GM21528 (cell line): ENCODE data around the gene TBCD.
"Not testable (repeated sequence)": the region's sequence is repeated elsewhere in the genome, so short reads cannot be mapped to it uniquely, and the experiment has no call there.

Source experiments
- ATAC-seq: cut with Tn5 transposase; IDR thresholded peaks from one replicate; pipeline ENCODE4 v1.9.1; 2021; ENCODE audit warnings: mild to moderate bottlenecking, moderate library complexity; ENCODE audit not compliant: unreplicated experiment, low FRiP score

The TBCD gene

DNA sequence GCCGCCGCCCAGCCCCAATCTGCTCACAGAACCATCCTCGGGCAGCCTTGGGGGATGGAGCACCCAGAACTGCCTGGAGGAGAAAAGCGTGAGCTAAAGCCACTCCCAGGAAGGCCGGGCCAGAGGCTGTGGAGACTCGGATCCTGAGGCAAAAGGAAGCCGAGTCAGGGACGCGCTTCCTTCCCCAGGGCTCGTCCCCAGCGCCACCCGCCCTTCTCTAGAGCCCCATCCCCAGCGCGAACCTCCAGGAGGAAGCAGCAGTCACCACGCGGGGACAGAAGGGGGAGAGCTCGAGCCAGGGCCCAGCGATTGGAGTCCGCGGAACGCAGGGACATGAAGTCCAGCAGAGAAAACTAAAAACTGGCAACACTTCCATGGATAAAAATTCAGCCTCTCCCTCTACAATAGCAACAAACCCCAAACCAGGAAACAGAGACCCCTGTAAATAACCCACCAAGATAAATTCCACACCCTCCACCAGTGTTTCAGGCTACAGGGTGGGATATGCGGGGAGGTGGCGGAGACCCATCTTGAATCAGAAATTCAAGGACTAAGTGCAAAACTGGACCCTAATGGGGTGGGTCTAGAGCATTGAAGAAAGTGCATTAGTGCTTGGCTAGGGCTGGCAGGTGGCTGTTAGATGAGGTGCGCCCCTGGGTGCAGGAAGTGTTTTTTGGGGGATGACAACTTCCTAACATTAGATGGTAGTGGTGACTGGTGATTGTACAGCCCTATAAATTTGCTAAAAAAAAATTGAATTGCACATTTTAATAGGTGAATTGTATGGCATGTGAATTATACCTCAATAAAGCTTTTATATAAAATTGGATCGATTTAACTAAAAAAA, 211.5 kb downstream of the TBCD start:
- no peak for ATAC-seq

DNA sequence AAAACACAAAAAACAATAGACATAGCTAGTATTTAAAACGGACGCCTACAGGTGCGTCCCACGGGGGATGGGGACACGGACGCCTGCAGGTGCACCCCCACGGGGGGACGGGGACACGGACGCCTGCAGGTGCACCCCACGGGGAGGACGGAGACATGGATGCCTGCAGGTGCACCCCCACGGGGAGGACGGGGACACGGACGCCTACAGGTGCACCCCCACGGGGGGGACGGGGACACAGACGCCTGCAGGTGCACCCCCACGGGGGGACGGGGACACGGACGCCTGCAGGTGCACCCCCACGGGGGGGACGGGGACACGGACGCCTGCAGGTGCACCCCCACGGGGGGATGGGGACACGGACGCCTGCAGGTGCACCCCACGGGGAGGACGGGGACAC, 212.6 kb downstream of the TBCD start:
- ATAC-seq, result not testable (repeated sequence)

DNA sequence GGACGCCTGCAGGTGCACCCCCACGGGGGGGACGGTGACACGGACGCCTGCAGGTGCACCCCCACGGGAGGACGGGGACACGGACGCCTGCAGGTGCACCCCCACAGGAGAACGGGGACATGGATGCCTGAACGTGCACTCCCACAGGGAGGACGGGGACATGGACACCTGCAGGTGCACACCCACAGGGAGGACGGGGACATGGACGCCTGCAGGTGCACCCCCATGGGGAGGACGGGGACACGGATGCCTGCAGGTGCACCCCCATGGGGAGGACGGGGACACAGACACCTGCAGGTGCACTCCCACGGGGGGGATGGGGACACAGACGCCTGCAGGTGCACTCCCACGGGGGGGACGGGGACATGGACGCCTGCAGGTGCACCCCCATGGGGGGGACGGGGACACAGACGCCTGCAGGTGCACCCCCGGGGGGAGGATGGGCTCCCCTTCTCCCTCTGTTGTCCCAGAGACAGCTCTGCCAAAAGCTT, 213.0 kb downstream of the TBCD start:
- no peak for ATAC-seq

DNA sequence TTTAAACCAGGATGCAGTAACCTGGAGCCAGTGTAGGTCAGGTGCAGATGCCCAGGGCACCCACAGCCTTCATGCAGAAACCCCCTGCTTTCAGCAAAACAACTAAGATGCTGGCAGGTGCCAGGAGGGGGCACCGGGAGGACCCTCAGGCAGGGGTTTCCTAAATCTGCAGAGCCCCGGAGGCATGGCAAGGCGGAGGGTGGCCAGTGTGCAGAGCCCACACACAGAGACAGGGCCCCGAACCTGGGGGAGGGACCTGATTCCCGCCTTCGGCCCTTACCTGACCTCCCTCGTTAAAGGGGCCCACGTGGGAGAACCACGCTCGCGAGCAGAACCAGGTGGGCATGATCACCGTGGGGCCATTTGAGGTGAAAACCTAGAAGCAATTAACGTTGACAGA, 213.5 kb downstream of the TBCD start:
- no peak for ATAC-seq

DNA sequence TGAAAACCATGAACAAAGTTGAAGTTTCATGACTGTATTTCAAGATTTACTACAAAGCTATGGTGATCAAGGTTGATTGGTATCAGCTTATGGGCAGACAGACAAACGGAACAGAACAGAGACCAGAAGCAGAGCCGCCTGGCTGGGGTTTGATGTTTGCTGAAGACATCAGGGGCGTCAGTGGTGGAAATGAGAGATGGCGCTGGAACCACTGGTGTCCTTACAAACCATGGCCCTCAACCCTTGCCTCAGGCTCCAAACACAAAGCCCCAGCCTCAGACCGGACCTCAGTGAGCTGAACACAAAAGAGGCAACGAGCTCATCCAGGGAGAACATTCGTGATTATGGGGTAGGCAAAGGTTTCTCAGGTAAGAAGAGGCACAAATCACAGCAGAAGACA, 214.6 kb downstream of the TBCD start:
- no peak for ATAC-seq

DNA sequence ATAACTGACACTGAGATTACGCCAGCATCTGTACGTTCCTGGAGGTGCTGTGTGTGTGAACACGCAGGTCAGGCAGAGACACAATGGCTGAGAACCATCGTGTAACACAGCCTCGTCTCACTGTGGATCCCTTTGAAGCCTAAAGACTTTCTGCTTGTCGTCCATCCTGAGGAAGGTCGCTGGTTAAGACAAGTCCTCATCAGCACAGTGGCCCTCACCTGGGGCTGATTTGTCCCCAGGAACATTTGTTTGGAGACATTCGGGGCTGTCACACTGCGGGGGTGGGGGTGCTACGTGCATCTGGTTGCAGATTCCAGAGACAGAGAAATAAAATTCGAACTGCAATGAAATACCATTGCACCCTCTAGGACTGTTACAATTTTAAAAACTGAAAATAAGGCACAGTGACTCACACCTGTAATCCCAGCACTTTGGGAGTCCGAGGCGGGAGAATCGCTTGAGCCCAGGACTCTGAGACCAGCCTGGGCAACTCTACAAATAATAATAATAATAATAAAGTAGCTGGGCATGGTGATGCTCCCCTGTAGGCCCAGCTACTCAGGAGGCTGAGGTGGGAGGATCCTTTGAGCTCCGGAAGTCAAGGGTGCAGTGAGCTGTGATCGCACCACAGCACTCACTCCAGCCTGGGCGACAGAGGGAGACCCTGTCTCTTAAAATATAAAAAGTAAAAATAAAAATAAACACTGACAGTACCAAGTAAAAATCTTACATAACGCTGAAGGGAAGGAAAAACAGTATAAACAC, 215.6 kb downstream of the TBCD start:
- no peak for ATAC-seq

DNA sequence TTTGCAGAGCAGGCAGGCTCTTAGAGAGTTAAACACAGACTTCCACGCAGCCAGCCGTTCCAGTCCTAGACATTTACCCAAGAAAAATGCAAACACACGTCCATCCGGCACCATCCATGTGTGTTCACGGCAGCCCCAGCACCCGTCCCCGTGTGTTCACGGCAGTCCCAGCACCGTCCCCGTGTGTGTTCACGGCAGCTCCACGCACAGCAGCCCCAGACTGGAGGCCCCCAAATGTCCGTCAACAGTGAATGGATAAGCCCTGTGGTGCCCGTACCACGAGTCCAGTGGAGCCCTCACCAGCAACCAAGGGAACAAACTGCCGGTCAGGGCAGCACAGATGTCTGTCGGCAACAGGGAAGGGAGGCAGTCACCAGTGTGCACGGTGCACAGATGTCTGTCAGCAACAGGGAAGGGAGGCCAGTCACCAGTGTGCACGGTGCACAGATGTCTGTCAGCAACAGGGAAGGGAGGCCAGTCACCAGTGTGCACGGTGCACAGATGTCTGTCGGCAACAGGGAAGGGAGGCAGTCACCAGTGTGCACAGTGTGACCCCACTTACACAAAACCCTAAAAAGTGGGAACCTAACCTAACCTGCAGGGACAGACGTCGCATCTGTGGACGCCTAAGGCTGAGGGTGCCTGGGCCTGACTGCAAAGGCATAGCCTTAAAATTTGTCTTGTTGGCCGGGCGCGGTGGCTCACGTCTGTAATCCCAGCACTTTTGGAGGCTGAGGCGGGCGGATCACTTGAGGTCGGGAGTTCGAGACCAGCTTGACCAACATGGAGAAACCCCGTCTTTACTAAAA, 216.4 kb downstream of the TBCD start:
- ATAC-seq, result not testable (repeated sequence)

DNA sequence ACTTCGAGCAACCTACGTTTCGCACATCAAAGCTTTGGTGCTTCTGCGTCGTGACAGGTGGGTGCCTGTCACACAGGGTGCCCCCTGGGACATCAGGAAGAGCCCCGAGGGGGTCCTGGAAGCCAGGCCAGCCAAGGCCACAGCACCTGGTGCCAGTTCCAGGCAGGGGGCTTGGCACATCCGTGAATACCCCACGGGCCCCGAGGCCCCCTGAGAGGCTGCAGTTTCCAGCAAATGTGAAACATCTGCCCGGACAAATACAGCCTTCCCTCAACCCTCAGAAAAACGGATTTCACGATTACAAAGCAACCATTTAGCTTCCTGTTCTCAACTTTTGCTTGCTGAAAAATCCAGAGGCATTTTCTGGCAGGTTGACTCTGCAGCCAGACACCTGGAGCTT, 218.2 kb downstream of the TBCD start:
- no peak for ATAC-seq

DNA sequence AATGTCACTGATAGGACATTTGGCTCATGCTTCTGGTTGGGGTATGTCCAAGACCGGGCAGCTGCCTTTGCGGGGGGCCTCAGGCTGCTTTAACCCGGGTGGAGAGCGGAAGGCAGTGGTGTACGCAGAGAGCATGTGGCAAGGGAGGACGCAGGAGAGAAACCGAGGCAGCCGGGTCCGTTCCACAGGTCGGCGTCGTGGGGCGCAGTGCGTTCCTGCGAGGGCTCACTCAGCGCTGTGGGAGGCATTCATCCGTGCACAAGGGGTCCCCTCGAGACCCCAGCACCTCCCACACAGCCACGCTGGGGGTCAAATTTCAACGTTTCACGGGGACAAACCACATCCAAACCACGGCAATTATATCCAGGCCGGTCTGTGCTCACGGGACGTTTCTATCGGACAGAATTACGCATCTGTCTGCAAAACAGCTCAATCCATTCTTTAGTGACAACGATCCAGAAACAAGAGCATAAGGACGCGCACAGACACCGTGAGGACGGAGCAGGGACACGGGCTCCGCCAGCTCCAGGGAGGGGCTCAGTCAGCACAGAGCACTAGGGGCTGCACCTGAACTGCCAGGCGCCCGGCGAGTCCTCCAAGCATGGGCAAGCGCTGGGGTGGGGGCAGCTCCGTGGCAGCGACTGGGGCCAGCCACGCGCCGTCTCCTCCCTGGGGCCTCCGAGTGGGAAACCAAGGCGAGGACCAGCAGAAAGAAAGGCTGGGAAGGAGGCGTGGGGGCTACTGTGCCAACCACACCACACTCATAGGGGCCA, 219.1 kb downstream of the TBCD start:
- no peak for ATAC-seq

DNA sequence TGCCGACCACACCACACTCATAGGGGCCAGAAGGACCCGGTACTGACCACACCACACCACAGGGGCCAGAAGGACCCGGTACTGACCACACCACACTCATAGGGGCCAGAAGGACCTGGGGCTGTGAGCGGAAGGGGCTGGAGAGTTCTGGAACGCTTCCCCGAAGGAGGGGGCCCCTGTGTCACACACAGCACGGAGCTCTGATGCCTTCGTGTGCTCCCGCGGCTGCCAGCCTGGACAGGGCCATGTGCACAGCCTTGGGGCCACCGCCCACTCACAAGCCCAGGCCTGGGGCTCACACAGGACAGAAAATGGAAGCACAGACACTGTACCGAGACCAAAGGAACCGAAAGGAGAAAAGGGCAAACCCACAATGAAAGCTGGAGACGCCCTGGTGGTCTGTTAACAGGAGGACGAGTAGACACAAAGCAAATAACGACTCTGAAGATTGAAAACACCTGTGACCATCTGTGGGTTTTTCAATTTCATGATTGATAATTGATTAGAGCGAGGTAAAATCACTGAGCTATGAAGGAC, 221.0 kb downstream of the TBCD start:
- no peak for ATAC-seq

DNA sequence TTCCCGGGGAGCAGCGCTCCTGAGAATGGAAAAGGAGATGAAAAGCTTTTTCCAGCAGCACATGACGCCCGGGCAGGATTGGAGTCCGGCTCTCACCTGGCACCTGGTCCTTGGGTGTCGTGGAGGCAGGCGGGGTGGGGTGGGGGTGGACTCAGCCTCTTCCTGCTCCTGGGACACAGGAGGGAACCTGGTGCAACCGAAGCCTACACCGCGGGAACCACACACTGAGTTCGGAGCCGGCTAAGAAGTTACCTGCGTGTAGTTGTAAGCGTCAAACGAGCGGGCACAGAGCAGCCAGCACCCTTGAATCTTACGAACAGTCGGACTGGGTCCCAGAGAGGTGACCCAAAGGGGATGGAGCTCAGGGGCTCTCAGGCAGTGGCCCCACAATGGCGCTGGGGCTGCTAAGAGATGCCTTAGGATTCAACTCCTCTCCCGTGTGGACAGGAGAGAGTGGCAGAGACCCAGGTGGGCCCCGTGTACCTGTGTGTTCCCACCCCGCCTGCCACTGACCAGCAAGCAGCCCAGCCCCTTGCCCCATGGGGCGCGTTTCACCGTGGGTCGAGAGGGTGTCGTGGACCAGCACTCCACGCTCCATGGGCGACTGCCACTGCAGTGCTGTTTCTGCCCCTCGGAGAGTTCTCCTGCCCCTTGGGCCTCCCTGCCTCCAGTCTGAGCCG, 221.7 kb downstream of the TBCD start:
- no peak for ATAC-seq

DNA sequence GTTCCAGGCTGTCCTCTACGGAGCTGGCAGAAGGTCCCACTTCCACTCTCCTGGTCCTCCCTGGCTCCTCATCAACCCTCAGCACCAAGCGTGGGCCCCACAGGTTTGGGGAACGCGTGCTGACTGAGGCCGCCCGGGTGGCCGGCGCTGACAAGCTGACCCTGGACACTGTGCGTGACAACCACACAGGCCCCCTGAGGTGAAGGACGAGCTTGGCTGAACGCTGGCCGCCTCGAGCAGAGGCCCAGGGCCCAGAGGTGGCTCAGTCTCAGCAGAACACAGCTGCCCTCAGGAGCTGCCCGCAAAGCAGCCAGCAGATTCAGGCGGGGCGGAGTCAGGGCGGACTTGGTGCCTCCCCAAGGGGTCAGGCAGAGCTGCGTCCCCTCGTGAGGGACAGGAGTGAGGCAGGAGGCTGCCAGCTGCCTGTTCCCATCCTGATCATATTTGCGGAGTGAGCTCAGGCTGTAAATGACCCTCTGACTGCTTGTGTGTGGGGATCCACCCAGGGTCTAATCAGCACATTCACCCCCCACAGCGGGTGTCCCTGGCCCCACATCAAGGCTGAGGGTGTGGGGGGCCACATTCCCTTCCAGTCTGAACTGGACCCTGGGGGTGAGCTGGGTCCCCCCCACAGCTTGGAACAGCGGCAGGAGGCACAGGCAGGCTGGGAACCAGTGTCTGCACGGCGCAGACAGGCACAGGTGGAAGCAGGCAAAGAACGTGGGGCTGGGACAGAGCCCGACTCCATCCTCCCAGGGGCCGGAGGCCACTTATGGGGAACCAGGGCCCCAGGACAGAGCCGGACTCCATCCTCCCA, 222.5 kb downstream of the TBCD start:
- no peak for ATAC-seq

DNA sequence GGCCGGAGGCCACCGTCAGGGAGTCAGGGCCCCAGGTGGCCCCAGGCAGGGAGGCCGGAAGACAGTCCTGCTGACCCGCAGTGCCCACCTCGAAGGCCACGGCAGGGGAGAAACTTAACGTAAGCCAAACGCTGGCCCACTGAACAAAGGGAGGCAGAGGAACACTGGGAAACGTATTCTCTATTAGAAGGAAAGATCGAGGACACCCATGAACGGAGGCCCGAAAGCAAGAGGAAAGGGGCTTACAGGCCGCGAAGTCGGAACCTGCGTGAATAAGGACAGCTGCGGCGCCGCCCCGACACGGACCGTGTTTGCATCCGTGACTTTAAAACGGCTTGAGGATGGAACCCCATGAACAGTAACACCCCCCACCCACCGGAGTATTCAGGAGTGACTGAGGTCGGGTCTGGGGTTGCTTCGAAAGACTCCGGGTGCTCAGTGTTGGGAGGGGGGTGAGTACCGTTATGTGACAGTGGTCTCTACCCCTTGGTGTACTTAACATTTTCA, 225.2 kb downstream of the TBCD start:
- ATAC-seq, result no peak

DNA sequence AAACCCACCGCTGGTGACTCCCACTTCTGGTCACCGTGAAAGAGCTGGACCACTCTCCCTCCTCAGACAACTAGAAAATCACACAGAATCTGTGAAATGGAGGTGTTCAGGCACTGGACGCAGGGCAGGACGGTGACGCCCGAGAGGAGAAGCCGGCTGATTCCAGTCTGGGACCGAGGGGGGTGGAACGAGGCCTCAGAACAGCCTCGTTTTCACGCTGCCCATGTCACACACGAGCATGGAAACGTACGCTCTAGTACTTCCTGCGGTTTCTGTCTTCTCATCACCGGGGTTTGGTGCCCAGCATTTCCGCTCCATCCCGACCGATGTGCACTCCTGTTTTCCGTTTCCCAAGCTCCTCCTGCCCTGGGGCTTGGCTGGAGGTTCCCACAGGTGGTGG, 225.7 kb downstream of the TBCD start:
- ATAC-seq, result no peak

DNA sequence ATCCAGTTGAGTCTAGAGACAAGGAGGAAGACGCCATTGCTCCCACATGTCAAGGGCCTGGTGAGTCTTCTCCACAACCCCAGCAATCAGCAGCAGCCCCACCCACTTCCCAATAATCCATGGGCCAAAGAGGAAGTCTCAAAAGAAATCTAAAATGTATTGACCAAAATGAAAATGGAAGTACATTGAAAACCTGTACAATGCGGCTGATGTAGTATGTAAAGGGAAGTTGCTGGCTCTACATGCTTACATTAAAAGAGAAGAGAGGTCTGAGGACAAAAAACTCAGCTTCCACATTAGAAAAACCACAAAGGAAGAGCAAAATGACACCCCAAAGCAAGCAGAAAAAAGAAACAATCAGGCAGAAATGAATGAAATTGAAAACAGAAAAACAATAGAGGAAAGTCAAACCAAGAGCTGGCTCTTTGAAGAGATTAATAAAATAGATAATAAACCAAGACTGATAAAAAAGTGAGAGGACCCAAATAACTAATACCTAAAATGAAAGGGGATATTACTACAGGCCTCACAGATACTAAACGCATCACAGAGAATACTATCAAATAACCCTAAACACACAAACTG, 227.0 kb downstream of the TBCD start:
- ATAC-seq, result no peak

DNA sequence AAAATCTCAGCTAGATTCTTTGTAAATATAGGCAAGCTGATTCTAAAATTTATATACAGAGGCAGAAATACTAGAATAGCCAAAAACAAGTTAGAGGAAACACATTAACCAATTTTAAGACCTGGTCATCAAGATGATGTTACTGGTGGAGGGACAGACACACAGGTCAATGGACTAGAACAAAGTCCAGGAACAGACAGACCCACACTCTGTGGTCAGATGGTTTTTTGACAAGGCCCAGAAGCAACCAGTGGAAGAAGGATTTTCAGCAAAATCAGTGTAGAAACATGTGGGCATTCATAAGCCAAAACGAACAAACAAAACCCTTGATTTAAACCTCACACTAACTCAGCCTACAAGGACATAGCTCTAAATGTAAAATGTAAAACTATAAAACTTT, 227.9 kb downstream of the TBCD start:
- ATAC-seq, result no peak

DNA sequence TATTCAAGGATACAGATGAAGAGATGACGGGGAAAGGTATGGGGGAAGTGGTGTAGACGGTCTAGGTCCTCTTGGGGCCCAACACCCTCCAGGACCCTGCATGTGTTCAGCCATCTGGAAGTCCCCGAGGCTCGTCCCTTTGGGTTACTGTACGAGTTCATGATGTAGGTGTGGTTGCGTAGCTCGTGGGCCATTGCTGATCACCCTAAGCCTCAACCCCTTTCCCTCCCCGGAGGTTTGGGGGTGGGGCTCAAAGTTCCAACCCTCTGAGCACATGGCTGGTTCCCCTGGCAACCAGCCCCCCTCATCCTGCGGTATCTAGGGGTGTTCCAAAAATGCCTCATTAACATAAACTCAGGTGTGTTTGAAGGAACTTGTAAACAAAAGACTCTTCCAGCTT, 228.8 kb downstream of the TBCD start:
- ATAC-seq, result no peak

DNA sequence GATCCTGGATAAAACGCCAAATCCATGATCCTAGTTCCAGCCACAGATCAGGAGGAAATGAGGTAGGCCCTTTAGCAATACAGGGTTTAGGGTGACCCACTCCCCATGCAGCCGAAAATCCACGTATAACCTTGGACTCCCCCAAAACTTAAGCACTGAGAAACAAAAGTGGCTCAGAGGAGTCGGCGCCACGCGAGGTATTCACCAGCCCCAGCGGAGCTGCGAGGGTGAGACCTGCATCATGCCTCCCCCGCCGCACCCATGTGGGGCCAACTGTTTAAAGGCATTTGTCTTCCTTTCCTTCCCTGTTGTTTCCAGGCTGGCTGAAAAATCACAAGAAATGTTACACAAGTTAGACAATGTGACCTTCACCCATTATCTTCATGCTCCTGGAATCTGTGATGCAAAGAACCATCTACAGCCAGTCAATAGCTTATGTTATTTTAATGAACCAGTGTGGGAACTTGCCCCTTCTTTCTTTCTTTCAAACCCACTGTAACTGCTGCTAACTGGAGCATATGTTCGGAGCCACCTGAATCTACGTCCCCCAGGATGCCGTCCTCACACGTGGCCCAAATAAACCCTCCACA, 229.4 kb downstream of the TBCD start:
- ATAC-seq, result no peak
